ENCODE data around the gene UVSSA.

- no peak for TF ChIP-seq CTCF (IDR thresholded peaks at IDR 0.05)
- TF ChIP-seq POLR2AphosphoS5 (IDR thresholded peaks at IDR 0.05): no peak
Observed at GRCh38 chr4:1416051-1416947, 69.3 kb downstream of the UVSSA start.

Data from sigmoid colon (tissue), 4 donors.